Stimulated activated CD4-positive, alpha-beta T cell treated with anti-CD3 and anti-CD28 coated beads, Interleukin-12 subunit alpha, Interleukin-12 subunit beta, amount 100 ng/mL, for 24 hours (primary cell): ENCODE measurements around the gene ABCC8.

Source experiments
- DNase-seq, 2 experiments: peaks; one replicate each; pipeline ENCODE4 v3.0.0-alpha.2; 2020; ENCODE audit warnings: low read depth in 2 of 2

The ABCC8 gene

GRCh38 chr11:17476317-17477083, at the start of gene ABCC8:
TSS of gene ABCC8 (minus strand) at chr11:17476845. CDS start at chr11:17476776, 69 bp downstream.
- DNase-seq = no peak

GRCh38 chr11:17526326-17526725, 49.7 kb upstream of the ABCC8 start:
- DNase-seq = no peak

- DNase-seq = no peak
Measured at GRCh38 chr11:17525570-17525969, 48.9 kb upstream of the ABCC8 start.

- DNase-seq = no peak
Measured at GRCh38 chr11:17524221-17524620, 47.6 kb upstream of the ABCC8 start.

- no peak for DNase-seq
Measured at GRCh38 chr11:17522655-17523054, 46.0 kb upstream of the ABCC8 start.

- DNase-seq = no peak
Measured at GRCh38 chr11:17521106-17521900, 44.7 kb upstream of the ABCC8 start.

- no peak for DNase-seq
Measured at GRCh38 chr11:17519061-17519885, 42.6 kb upstream of the ABCC8 start.

- no peak for DNase-seq
Measured at GRCh38 chr11:17518366-17518765, 41.7 kb upstream of the ABCC8 start.

- DNase-seq = no peak
Measured at GRCh38 chr11:17517186-17517585, 40.5 kb upstream of the ABCC8 start.

- DNase-seq = no peak
Measured at GRCh38 chr11:17516551-17517150, 40.0 kb upstream of the ABCC8 start.

GRCh38 chr11:17515443-17516176, 39.0 kb upstream of the ABCC8 start:
- DNase-seq = no peak

- DNase-seq = no peak
Measured at GRCh38 chr11:17514476-17514875, 37.8 kb upstream of the ABCC8 start.

- DNase-seq = no peak
Measured at GRCh38 chr11:17513853-17514252, 37.2 kb upstream of the ABCC8 start.

GRCh38 chr11:17512101-17512500, 35.5 kb upstream of the ABCC8 start:
- DNase-seq = no peak

- DNase-seq = no peak
Measured at GRCh38 chr11:17511571-17511970, 34.9 kb upstream of the ABCC8 start.

- DNase-seq = no peak
Measured at GRCh38 chr11:17510507-17511206, 34.0 kb upstream of the ABCC8 start.

- no peak for DNase-seq
Measured at GRCh38 chr11:17508791-17509190, 32.1 kb upstream of the ABCC8 start.

GRCh38 chr11:17508306-17508705, 31.7 kb upstream of the ABCC8 start:
- DNase-seq = no peak

- no peak for DNase-seq
Measured at GRCh38 chr11:17507773-17508172, 31.1 kb upstream of the ABCC8 start.

GRCh38 chr11:17506942-17507341, 30.3 kb upstream of the ABCC8 start:
- DNase-seq = no peak
